Fibroblast of skin of right biceps (primary cell): ENCODE data around the gene VAC14.

Experiments
- DNase-seq: peaks from one replicate; pipeline ENCODE4 v3.0.0-alpha.2; 2013

VAC14 gene

GRCh38 chr16:70784692-70785555 lies 16.0 kb downstream of the VAC14 start:
- DNase-seq: no peak

DNA sequence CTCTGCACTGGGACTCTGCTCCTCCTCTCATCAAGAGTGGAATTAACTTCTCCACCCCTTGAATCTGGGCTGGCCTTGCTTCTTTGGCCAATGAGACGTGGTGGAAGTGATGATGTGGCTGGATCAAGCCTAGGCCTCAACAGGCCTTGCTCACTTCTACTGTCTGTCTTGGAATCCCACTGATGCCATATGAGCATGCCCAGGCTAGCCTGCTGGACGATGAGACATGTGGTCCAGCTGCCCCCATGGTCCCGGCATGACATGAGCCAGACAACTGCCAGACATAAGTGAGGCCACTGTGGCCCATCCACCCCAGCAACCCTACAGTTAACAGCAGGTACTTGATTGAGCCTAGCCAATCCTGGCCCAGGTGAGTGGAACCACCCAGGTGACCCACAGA lies 18.7 kb downstream of the VAC14 start:
- no peak for DNase-seq

- no peak for DNase-seq
Measured at GRCh38 chr16:70781800-70782199, 19.2 kb downstream of the VAC14 start.

DNA sequence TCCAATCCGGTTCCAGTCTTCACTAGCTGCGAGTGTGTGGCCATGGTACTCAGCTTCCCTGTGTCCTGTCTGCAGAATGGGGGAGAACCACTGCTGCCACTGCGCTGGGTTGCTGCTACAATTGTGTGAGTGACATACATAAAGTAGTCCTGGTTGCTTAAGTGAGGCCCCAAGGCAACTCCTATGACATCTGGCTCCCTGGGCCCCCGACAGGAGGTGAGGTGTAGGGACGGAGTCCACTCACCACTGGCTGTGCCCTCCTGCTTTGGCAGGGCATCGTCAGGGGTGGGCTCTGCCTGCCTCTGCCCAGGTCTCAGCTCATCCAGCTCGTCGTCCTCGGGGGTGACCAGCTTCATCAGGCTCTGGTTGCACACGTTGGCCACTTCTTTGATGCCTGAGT lies 20.4 kb downstream of the VAC14 start:
- no peak for DNase-seq

- DNase-seq: no peak
Measured at GRCh38 chr16:70779361-70779760, 21.6 kb downstream of the VAC14 start.

DNA sequence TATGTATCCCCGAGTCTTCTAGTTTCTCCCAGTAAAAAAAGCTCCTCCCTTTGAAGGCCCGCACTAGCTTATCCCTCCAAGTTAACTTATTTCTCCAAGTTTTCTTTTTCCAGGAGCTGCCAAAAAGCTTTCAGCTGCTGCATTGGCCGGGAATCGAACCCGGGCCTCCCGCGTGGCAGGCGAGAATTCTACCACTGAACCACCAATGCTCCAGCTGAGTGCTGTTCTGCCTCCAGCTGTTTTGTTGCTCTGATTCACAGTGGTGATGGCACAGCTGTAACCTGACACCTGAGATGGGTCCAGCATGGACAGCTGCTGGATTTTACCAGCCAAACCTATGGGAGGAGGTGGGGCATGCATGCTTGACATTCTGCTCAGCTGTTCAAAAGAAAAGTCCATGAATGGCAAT lies 22.1 kb downstream of the VAC14 start:
- peak; percentile 85 for DNase-seq

GRCh38 chr16:70777973-70778406 lies 23.0 kb downstream of the VAC14 start:
- peak; percentile 38 for DNase-seq

- no peak for DNase-seq
Measured at GRCh38 chr16:70777496-70777895, 23.5 kb downstream of the VAC14 start.

DNA sequence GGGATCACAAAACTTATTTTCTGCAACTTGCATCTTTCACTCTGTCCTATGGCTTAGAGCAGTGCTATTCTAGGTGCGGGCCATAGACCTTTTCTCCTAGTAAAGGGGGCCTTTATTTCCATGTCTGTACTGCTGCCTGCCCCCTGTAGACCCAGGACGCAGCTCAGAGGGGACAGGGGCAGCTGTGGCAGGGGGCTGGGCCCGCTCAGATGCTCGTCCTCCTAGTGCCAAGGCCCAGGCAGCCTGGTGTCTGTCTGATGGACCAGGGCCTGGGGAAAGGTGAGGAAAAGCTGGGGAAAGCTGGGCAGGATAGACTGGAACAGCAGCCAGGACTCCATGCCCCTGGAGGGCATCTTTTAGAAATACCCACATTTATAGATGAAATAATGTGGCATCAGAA lies 25.6 kb downstream of the VAC14 start:
- no peak for DNase-seq

DNA sequence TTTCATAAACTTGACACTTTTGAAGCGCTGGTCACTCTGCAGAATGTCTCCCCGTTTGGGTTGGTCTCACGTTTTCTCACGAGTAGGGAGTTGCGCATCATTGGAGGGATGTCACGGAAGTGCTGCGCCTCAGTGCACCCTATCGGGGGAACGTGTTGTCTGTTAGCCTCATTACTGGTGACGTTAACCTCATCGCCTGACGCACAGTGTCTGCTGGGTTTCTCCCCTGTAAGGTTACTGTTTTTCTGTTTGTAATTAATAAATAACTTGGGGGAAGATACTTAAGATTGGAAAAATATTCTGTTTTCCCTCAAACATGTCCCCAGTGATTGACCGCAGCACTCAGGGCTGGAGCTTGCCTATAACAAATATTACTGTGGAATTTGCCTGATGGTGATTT lies 26.7 kb downstream of the VAC14 start:
- DNase-seq: no peak

- peak; percentile 42 for DNase-seq
Measured at GRCh38 chr16:70772493-70772892, 28.5 kb downstream of the VAC14 start.

DNA sequence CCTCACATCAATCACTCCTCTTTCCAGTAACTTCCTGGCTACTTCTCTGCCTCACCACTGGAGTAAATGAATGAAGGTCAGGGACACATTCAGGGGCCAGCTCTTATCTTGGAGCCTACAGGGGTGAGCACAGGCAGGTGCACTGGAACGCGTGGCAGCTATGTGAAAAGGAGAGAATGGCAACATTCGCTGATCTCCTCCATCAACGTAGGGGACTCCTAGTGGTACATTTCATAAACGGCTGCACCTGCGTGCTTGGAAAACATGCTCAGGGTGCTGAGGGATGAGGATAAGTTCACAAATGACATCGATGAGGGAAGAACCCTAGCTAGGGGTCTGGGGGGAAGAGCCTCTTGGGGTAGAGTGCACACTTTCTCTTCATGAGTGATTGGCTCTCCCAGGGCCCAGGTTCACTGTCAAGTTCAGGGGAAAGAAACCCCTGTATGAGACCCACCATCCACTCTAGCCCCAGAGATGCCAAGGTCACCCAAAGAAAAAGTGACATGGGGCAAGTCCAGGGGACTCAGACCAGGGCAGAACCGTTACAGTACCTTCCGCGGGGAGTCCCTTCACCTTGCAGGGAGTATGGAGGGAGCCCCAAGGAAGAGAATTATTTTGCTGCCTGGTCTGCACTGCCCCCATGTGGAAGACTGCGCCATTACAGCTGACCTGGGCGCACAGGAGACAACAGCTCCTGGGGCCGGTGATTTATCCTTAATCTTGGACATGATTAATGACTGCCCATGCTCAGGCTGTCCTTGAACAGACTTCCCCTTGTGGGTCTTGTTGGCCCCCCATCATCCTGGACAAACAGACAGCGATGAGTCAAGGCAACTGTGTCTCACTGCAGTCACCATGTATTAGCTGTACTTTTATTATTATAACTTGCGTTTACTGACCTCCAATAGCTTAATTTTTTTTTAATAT lies 30.1 kb downstream of the VAC14 start:
- peak; percentile 52 for DNase-seq

DNA sequence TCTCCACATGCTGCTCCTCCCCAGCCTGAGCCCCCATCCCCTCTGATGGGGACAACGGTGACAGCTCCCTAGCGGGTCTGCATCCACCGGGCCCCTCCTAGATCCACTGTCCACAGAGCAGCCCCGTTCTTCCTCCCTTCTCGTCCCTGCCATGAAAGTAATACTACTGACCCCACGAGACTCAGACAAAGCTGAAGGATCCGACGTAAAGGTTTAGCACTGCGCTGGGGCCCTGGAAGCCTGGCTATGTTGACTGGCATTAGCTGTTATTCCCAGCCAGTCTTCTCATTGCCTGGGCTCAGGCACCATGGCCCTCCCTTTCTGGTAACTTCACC lies 30.7 kb downstream of the VAC14 start:
- DNase-seq: no peak

DNA sequence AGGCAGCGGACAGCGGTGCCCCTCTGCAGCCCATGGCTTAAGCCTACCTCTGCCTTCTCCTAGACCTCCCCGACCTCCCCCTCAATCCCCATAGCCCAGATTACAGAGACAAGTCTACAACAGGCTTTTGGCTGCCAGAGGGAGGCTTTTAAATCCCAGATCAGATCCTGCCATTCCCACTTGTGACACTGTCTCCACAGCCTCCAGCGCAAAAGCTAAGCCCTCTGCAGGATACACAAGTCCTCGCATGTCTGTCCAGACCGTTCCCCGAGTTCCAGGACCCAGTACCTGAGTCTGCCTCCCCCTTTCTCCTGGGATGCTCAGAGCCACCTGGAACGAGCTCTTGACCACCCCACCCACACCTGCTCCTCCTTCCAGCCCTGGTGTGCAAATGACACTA lies 31.2 kb downstream of the VAC14 start:
- DNase-seq: no peak

- no peak for DNase-seq
Measured at GRCh38 chr16:70769131-70769530, 31.8 kb downstream of the VAC14 start.

GRCh38 chr16:70768203-70768580 lies 32.8 kb downstream of the VAC14 start:
- no peak for DNase-seq

GRCh38 chr16:70767377-70768202 lies 33.4 kb downstream of the VAC14 start:
- DNase-seq: peak; percentile 51

DNA sequence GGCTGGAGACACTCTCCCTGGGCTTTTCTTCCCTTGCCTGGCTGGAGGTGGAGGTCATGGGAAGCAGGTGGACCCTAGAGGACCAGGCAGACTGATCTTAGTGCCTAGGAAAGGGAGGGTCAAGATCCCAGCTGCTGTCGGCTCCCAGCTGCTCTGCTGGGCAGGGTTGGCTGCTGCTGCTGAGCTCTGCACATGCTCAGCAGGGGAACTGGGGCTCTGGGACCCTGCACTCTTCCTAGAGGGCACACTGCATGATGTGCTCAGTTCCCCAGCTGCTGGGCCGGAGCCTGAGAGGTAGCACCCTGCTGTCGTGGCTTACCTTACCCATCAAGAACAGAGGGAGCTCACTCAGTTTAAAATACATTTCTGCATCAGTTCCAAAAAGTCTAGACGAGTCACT lies 34.3 kb downstream of the VAC14 start:
- no peak for DNase-seq

GRCh38 chr16:70766176-70766575 lies 34.8 kb downstream of the VAC14 start:
- no peak for DNase-seq

GRCh38 chr16:70765491-70765890 lies 35.5 kb downstream of the VAC14 start:
- DNase-seq: no peak

- no peak for DNase-seq
Measured at GRCh38 chr16:70764632-70765031, 36.3 kb downstream of the VAC14 start.

DNA sequence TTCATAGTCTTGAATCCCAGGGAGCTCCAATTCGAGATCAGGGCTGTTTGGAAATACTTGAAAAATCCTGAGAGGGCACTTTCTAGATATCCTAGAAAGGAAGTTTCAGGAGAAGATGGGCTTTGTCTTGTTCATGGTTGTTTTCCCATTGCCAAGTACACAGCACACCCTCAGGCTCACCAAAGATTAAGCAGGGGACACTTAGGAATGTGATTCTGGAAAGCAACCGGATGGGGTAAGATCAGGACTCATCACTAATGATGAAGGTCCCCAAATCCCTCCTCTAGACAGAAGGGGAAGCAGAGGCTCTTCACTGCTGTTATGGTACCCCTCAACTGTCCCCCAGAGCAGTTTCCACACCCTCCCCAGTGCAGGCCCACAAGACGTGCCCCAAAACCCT lies 40.7 kb downstream of the VAC14 start:
- peak; percentile 52 for DNase-seq

- DNase-seq: no peak
Measured at GRCh38 chr16:70759666-70760065, 41.3 kb downstream of the VAC14 start.
